Measurements from ENCODE around the gene EFCAB7.
"Not testable (repeated sequence)": the region's sequence is repeated elsewhere in the genome, so short reads cannot be mapped to it uniquely, and the experiment has no call there.

The EFCAB7 gene

DNA sequence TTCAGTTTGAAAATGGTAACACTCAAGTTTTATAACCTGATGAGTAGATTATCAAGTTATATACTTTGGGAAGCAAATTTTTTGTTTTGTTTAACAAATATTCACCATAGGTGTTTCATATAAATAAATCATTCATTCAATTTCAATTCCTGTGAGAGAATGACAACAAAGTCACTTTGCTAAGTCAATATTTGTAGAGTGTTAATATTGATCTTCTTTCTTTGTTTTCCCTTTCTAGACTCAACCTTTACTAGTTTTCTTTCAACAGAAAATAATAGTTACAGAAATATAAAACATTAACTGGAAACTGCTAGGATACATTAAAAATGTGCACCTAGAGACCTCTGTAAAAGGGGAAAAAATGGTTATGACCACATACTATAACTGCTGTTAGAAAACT, 11.1 kb downstream of the EFCAB7 start:
- H3K27me3 Mint-ChIP-seq, result no peaks in the 10 kb centered on the region
- no peaks in the 10 kb centered on the region for H3K9me3 Mint-ChIP-seq
- H3K4me3 Mint-ChIP-seq, result no peak overlapping the region
- H3K4me1 Mint-ChIP-seq, result no peaks in the 10 kb centered on the region
- no peak overlapping the region for H3K27ac Mint-ChIP-seq
- H3K36me3 Mint-ChIP-seq, result peaks cover 4% of the 10 kb centered on the region

DNA sequence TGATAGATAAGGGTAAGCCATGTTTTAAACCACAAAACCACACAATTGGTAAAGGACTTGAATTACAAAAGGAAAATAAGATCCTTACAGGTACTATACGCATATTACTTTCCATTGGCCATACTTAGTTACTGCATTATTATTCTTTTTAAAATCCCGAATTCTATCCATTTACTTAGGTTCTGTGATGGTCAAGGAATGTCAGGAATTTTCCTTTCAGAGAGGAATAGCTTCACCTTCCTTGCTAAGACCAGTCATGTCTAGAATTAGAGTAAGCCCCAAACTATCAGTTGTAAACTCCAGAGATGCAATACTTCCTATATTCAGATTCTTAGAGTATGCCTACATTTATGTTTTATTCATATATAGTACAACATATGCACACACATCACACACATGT, 13.7 kb downstream of the EFCAB7 start:
- Mint-ChIP-seq H3K27ac (no peak overlapping the region), H3K27me3 (no peaks in the 10 kb centered on the region), H3K36me3 (peaks cover 4% of the 10 kb centered on the region), H3K4me1 (no peaks in the 10 kb centered on the region), H3K9me3 (no peaks in the 10 kb centered on the region), H3K4me3 (no peak overlapping the region)

DNA sequence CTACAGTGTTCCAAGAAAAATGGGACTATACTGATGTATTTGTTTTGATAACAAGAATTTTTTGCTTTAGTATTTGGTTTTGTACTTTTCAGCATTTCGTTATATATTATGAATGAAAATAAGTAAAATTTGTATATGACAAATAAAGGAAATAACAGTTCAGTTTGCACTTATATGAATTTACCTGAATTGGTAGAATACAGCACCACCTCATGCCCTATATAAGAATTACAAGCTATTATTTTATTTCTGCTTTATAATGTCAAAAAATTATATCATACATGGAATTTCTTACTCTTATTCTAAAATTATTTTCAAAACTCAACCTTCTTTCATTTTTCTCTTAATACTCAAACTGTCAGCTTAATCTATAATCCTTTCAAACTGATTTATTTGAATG, 14.6 kb downstream of the EFCAB7 start:
- no peak overlapping the region for H3K27ac Mint-ChIP-seq
- H3K9me3 Mint-ChIP-seq, result no peaks in the 10 kb centered on the region
- H3K27me3 Mint-ChIP-seq, result no peaks in the 10 kb centered on the region
- H3K4me3 Mint-ChIP-seq, result no peak overlapping the region
- H3K36me3 Mint-ChIP-seq, result peaks cover 4% of the 10 kb centered on the region
- no peaks in the 10 kb centered on the region for H3K4me1 Mint-ChIP-seq

DNA sequence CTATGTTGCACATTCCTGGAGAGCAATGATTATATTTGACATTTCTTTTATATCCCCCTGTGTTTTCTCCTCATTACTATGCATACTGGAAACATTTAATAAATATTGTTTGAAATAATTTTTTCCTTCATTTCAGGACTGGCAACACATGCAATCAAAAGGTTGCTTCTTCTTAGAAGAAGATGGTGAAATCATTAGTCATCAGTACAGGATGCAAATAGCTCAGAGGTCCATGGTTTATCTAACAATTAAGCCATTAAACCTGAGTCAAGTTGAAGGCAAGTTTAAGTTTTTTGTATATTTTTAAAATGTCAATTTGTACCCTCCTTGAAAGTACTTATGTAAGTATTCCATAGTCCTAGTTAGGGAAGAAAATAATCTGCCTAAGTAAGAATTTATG, 22.5 kb downstream of the EFCAB7 start:
- H3K27me3 Mint-ChIP-seq, result no peaks in the 10 kb centered on the region

DNA sequence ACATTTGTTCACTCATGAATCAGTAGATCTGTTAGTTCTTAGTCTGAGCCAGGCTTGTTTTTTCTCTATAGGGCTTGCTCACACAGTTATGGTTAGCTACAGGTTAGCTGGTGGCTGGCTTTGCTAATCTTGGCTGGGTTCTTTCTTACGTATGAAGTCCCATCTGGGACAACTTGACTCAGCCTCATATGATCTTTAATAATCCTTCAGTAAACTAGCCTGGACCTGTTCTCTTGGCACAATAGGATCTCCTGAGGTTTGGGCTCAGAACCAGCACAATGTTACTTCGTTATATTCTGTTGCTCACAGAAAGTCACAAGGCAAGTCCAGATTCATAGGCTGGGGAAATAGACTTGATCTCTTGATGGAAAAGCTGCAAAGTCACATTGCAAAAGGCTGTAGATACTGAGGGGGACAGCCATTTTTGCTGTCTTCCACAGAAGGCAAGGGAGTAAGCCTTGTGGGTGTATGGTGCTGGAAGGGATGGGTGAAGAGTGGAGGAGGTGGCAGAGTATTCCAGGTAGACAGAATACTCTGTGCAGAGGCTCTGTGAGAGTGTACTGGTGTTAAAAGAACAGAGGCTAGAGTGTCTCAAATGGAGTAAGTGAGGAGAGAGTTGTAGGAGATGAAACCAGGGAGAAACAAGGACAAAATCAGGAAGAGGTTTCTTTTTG, 24.4 kb downstream of the EFCAB7 start:
- Mint-ChIP-seq H3K36me3 (peaks cover 6% of the 10 kb centered on the region), H3K4me1 (no peaks in the 10 kb centered on the region), H3K4me3 (no peak overlapping the region), H3K27ac (no peak overlapping the region), H3K9me3 (no peaks in the 10 kb centered on the region), H3K27me3 (no peaks in the 10 kb centered on the region)

More for the DNA sequence above, 22.5 kb downstream of the EFCAB7 start:
- no peaks in the 10 kb centered on the region for H3K9me3 Mint-ChIP-seq
- no peak overlapping the region for H3K4me3 Mint-ChIP-seq
- H3K4me1 Mint-ChIP-seq, result no peaks in the 10 kb centered on the region
- peaks cover 6% of the 10 kb centered on the region for H3K36me3 Mint-ChIP-seq
- H3K27ac Mint-ChIP-seq, result peak overlapping the region; percentile 12

DNA sequence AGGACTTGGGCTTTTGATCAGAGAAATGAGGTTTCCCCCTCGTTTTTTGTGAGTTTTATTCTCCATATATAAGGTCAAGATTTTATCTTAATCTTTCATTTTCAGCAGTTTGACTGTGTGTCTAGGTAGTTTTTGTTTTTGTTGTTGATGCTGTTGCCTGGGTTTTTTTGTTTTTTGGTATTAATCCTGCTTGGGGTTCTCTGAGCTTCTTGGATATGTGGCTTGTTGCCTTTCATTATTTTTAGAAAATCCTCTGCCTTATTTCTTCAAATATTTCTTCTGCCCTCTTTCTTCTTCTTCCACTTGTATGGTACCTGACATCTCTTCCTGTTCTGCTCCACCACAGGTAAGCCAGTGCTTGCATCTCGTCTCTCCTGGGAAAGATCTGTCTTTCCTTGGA, 25.0 kb downstream of the EFCAB7 start:
- Mint-ChIP-seq H3K4me1 (no peaks in the 10 kb centered on the region), H3K9me3 (no peaks in the 10 kb centered on the region), H3K27me3 (no peaks in the 10 kb centered on the region), H3K36me3 (peaks cover 6% of the 10 kb centered on the region), H3K27ac (no peak overlapping the region), H3K4me3 (no peak overlapping the region)

DNA sequence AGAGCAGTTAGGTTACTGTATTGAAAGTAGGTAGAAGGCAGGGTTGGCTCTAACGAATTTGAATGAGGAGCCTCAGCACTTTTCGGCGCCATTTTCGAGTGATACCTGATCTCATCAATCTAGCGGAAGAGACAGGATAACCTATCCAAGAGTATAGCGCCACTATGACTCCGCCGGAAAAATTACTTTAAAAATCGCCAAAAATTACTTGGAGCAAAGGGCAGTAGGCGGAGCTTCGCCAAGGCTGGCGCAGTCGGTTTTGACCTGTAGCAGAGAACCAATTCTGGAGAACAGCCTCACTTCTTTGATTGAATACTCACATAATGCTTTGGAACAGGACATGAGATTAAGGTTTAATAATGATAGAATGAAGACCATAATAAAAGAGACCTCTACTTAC, 25.6 kb downstream of the EFCAB7 start:
- Mint-ChIP-seq H3K4me1 (no peaks in the 10 kb centered on the region), H3K9me3 (no peaks in the 10 kb centered on the region), H3K27me3 (no peaks in the 10 kb centered on the region), H3K27ac (no peak overlapping the region), H3K36me3 (peaks cover 6% of the 10 kb centered on the region), H3K4me3 (no peak overlapping the region)

DNA sequence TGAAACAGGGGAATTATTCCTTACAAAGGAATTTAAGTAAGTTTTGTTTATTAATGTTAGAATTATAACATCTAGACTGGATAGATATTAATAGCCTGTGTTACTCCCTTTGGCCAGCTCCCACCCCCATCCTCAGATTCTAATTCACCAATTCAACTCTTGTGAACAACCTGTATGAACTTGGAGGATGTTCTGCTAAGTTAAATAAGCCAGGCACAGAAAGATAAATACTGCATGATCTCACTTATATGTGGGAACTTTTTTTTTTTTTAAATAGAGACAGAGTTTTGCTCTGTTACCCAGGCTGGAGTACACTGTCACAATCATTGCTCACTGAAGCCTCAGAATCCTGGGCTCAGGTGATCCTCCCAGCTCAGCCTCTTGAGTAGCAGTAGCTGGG, 32.2 kb downstream of the EFCAB7 start:
- H3K36me3 Mint-ChIP-seq, result peaks cover 9% of the 10 kb centered on the region
- no peak overlapping the region for H3K27ac Mint-ChIP-seq
- H3K9me3 Mint-ChIP-seq, result no peaks in the 10 kb centered on the region
- H3K4me1 Mint-ChIP-seq, result no peaks in the 10 kb centered on the region
- H3K4me3 Mint-ChIP-seq, result no peak overlapping the region
- H3K27me3 Mint-ChIP-seq, result no peaks in the 10 kb centered on the region

DNA sequence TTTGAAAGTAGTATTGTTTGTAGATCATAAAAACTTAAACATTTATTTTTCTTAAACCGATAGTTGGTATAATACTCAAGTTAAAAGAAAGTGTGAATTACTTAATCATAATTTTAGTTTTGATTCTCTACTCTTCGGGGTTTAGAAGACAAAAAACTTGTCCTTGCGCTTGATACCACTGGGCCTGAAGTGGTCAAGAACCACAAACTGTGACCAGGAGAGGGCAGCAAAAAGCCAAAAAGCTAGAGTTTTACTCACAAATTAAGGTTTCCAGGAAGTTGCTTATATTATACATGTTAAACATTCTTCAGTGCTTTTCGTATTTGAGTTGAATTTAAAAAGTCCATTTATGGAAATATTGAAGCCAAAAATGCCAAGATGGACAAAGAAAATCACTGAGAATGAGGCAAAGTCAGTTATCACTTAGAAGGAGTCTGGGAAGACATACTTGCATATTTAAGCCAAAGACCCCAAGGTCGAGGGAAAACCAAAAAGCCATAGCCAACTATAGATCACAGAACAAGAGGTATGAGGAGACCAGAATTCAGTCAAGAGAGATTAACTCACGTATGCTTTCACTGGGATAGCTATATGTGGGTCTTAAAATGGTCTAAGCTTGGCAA, 34.2 kb downstream of the EFCAB7 start:
- no peak overlapping the region for H3K4me3 Mint-ChIP-seq
- H3K4me1 Mint-ChIP-seq, result no peaks in the 10 kb centered on the region
- H3K36me3 Mint-ChIP-seq, result peaks cover 7% of the 10 kb centered on the region
- no peak overlapping the region for H3K27ac Mint-ChIP-seq
- H3K9me3 Mint-ChIP-seq, result no peaks in the 10 kb centered on the region
- no peaks in the 10 kb centered on the region for H3K27me3 Mint-ChIP-seq

DNA sequence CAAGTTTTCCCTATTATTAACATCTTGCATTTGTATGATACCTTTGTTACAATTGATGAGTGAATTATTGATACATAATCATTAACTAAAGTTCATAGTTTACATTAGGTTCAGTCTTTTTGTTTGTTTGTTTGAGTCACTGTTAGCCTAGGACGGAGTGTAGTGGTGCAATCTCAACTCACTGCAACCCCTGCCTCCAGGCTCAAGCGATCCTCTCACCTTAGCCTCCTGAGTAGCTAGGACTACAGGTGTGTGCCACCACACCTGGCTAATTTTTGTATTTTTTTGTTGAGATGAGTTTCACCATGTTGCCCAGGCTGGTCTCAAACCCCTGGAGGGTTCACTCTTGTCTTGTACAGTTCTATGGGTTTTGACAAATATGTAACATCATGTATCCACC, 36.0 kb downstream of the EFCAB7 start:
- H3K36me3 Mint-ChIP-seq, result peaks cover 9% of the 10 kb centered on the region
- no peaks in the 10 kb centered on the region for H3K4me1 Mint-ChIP-seq
- no peaks in the 10 kb centered on the region for H3K9me3 Mint-ChIP-seq
- H3K4me3 Mint-ChIP-seq, result no peak overlapping the region
- H3K27me3 Mint-ChIP-seq, result no peaks in the 10 kb centered on the region
- no peak overlapping the region for H3K27ac Mint-ChIP-seq

DNA sequence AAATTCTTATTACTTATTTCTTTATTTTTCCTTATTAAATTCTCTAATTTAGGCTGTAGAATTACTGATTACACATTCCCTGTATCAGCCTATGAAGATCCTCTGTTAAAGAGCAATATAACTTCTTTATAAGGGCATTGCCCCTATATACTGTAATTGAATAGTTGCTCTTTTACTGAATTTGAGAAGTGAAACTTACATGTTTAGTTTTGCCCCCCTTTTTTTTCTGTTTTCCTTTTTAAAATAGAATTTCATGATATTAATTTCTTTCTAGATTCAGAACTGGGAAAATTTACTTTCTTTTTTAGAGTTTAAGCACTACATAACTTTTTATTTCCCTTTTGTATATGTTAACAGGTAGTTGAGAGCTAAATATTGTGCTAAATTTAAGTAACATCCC, 40.4 kb downstream of the EFCAB7 start:
- Mint-ChIP-seq H3K4me1 (no peaks in the 10 kb centered on the region), H3K36me3 (peaks cover 8% of the 10 kb centered on the region), H3K9me3 (no peaks in the 10 kb centered on the region), H3K27ac (no peak overlapping the region), H3K4me3 (no peak overlapping the region), H3K27me3 (no peaks in the 10 kb centered on the region)

DNA sequence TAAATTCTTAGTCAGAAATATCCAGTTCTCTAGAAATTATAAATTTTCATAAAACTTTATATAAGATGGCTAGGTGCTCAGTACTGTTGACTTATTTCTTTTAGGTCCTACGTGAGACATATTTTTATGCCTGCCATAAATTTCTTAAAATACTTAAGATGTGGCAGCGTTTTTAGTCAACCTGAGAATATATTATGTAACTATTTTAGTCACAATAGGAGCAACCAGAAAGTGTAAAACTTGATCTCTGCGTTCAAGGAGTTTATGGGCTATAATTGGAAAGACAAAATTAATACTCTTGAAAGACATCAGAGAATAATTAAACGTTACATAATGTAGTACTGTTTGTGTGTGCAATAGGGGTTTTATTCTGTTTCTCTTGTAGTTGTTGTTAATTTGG, 45.7 kb downstream of the EFCAB7 start:
- no peaks in the 10 kb centered on the region for H3K27me3 Mint-ChIP-seq
- no peaks in the 10 kb centered on the region for H3K4me1 Mint-ChIP-seq
- H3K36me3 Mint-ChIP-seq, result peaks cover 3% of the 10 kb centered on the region
- no peak overlapping the region for H3K4me3 Mint-ChIP-seq
- H3K27ac Mint-ChIP-seq, result no peak overlapping the region
- no peaks in the 10 kb centered on the region for H3K9me3 Mint-ChIP-seq

DNA sequence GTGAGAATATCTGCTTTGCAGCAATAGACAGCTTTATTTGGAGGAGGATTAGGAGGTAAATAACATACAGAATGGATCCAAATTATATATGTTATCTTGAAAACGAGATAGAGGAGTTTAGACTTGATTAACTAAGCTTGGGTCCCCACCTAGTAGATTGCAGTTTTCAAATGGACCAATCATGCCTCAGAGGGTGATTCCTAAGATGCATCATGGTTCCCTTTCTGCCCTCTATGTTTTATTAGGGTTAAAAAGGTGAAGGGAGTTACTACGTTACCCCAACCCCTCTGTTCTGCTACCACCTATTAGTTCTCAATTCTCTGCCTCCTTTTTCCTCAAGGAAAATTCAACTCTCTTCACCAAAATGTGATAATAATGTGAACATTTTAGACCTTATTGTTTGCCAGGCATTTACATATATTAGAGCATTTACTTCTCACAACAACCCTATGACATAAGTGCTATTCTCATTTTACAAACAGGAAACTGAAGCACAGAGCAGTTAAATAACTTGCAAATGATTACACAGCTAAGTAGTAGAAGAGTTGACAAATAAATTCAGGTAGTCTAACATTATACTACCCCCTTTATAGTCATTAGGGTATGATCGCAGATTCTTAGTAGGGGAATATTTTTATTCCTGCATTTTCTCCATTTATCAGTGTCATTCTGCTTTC, 46.5 kb downstream of the EFCAB7 start:
- Mint-ChIP-seq H3K4me3 (no peak overlapping the region), H3K27ac (no peak overlapping the region), H3K9me3 (no peaks in the 10 kb centered on the region)

DNA sequence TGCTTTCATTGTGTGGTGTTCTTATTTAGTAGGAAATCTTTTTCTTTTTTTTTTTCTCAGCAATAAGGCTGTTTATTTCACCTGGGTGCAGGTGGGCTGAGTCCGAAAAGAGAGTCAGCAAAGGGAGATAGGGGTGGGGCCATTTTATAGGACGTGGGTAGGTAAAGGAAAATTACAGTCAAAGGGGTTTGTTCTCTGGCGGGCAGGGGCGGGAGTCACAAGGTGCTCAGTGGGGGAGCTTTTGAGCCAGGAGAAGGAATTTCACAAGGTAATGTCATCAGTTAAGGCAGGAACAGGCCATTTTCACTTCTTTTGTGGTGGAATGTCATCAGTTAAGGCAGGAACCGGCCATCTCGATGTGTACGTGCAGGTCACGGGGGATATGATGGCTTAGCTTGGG, 49.4 kb downstream of the EFCAB7 start:
- not testable (repeated sequence) for H3K27ac Mint-ChIP-seq, H3K4me1 Mint-ChIP-seq, H3K9me3 Mint-ChIP-seq, H3K27me3 Mint-ChIP-seq, H3K36me3 Mint-ChIP-seq, H3K4me3 Mint-ChIP-seq

More for the DNA sequence above, 46.5 kb downstream of the EFCAB7 start:
- peaks cover 1% of the 10 kb centered on the region for H3K36me3 Mint-ChIP-seq
- no peaks in the 10 kb centered on the region for H3K27me3 Mint-ChIP-seq
- no peaks in the 10 kb centered on the region for H3K4me1 Mint-ChIP-seq

DNA sequence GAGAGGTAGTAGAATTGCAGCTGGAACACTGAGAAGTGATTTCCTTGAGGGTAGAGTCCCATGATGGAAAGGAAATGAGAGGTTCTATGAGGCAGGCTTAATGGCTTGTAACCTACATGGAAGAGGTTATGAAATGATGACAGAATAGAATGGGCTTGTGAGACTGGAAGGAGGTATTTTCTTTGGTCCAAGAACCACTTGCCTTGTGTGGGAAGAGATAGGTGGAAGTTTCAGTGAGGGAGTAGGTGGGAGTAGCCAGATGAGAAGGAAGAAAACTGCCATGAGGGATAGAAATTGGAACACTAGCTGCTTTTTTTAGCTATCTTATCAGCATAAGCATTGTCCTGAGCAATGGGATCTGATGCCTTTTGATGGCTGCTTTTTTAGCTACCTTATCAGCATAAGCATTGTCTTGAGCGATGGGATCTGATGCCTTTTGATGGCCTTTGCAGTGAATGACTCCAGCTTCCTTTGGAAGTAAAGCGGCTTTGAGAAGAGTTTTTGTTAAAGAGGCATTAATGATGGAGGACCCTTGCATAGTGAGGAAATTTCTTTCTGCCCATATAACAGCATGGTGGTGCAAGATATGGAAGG, 51.0 kb downstream of the EFCAB7 start:
- H3K9me3 Mint-ChIP-seq, H3K27ac Mint-ChIP-seq, H3K36me3 Mint-ChIP-seq, H3K27me3 Mint-ChIP-seq, H3K4me1 Mint-ChIP-seq, H3K4me3 Mint-ChIP-seq: not testable (repeated sequence)

DNA sequence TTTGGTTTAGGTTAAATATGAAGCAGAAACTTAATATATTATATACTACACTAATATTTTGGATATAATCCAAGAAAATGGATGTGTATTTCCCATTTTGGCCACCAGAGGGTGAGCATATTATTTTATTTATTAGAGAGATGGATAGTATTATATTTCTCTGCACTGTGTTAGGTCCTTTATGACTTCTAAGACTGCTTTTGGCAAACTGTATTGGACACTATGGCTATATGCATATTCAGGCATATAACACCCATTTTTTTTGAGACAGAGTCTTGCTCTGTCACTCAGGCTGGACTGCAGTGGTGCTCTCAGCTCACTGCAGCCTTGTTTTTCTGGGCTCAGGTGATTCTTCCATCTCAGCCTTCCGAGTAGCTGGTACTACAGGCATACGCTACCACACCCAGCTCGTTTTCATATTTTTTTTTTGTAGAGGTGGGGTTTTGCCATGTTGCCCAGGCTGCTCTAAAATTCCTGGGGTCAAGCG, 52.1 kb downstream of the EFCAB7 start:
- no peaks in the 10 kb centered on the region for H3K9me3 Mint-ChIP-seq
- no peaks in the 10 kb centered on the region for H3K4me1 Mint-ChIP-seq
- H3K36me3 Mint-ChIP-seq, result no peaks in the 10 kb centered on the region
- H3K27me3 Mint-ChIP-seq, result no peaks in the 10 kb centered on the region
- no peak overlapping the region for H3K4me3 Mint-ChIP-seq
- no peak overlapping the region for H3K27ac Mint-ChIP-seq
